DMS 273 (cell line): Measurements from ENCODE around the gene BBS2.

Experiments
- DNase-seq: peaks from one replicate; lab custom pipeline; 2025; ENCODE audit not compliant: unreplicated experiment; lab: John Stamatoyannopoulos, UW

The BBS2 gene

DNA sequence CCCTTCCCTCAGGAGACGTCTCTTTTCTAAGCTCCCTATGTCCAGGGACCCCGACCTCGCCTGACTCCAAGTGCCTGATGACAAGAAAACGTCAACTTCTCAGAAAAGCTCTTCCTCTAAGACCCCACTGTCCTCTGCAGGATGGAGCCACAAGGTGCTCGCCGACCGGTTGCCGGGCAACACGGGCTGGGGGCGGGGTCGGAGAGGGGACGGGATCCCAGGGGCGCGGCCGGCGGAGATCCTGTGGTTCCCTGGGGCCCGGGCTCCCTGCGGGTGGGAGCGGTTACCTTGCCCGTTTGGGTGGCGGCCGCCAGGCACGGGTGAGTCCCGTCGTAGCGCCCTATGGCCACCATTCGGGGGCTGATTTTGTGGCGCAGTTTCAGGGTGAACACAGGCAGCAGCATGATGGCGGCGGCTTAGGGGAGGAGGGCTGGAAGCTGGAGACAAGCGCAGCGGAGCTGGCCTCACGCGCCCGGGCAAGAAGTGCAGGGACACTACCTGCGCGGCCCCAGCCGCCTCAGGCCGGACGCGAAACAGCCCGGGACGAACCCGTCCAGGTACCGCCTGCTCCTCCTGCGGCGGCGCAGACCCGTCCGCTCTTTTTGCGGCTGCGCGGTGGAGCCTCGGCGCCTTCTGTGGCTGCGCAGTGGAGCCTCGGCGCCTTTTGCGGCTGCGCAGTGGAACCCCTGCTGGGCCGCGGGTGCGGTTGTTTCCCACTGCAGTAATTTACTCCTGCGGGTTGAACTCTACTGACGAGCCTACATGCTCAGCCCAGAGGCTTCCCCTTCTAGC is at the start of gene BBS2:
TSS of gene BBS2 (minus strand) at position 566 of the 792 bp plus-strand sequence. CDS start at position 404, 162 bp downstream.
- peak; percentile 95 for DNase-seq

DNA sequence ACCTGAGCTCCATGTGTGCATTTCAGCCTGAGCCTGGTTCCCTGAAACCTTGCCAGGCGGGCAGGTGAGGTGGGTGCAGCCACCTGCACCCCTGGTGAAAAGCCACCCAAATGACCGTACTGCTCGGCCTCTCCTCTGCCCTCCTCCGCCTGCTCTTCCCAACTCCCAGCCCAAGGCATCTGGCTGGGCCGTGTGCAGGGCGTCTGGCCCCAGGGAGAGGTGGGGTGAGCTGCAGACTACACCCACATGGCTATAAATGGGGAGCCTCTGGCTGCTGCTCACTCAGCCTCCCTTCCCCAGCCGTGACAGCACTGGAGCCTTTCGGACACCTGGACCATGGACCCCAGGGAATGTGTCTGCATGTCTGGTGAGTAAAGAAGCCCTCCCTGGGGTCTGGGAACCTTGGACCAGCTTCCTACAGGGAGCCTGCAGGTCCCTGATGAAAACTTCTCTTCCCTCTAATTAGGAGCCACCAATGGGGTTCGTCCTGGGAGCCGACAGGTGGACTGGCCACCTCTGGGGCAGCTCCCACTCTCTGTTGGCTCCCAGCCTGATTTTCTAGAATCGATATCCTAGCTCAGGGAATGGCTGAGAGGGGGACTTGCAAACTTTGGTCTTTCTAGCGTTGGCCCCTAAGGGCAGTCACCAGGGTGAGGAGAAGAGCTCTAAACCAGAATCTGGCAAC is 45.1 kb upstream of the BBS2 start, which contains the start of gene MT4:
TSS of gene MT4 (plus strand) at position 281 of the 685 bp plus-strand sequence. CDS start at position 337, 56 bp downstream.
- no peak for DNase-seq

- no peak for DNase-seq
Measured at GRCh38 chr16:56561126-56561525, 41.3 kb upstream of the BBS2 start.

GRCh38 chr16:56560447-56560846 is 40.6 kb upstream of the BBS2 start:
- no peak for DNase-seq

- DNase-seq = no peak
Measured at GRCh38 chr16:56559109-56559508, 39.3 kb upstream of the BBS2 start.

GRCh38 chr16:56558024-56558747 is 38.4 kb upstream of the BBS2 start:
- DNase-seq = peak; percentile 97

- DNase-seq = no peak
Measured at GRCh38 chr16:56554441-56554840, 34.6 kb upstream of the BBS2 start.

DNA sequence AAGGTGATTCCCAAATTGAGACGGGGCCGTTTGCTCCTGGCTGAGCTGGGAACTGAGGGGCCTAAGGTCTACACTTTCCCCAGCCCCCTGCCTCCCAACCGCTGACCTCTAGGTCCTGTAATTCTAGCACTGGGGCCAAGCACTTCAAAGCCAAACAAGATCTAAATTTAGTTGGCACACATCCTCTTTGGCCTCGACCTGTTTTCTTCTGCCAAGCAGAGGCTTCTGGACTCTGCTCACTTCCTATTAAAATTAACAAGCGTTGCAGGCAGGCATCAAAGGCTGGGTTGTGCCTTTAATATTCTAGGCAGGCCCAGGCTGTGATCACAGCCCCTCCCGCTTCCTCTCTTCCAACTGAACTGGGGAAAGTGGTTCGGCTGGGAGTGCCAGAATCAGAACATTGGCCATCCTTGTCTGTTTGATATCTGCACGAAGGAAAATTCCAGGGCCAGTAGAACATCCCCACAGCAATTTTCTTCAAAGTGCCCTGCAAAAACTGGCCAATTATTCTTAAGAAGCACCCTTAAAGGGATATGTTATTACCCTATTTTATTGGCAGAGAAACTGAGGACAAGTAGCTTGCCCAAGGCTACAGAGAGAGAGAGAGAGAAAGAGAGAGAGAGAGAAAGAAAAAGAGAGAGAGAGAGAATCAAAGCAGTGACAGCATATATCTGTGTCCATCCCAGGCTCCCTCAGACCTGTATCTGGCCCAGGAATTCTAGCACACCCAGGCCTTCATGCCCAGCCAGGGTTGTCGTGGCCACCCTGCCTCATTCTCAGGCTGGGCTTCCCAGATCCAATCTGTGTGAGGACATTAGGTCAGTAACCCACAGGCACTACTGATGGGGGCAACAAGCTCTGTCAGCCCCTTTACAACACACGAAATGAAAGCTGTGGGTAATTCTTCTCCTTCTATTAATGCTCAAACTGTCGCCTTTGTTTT is 32.2 kb upstream of the BBS2 start:
- DNase-seq = peak; percentile 17

- no peak for DNase-seq
Measured at GRCh38 chr16:56549744-56550385, 30.0 kb upstream of the BBS2 start.

- DNase-seq = no peak
Measured at GRCh38 chr16:56549161-56549560, 29.3 kb upstream of the BBS2 start.

DNA sequence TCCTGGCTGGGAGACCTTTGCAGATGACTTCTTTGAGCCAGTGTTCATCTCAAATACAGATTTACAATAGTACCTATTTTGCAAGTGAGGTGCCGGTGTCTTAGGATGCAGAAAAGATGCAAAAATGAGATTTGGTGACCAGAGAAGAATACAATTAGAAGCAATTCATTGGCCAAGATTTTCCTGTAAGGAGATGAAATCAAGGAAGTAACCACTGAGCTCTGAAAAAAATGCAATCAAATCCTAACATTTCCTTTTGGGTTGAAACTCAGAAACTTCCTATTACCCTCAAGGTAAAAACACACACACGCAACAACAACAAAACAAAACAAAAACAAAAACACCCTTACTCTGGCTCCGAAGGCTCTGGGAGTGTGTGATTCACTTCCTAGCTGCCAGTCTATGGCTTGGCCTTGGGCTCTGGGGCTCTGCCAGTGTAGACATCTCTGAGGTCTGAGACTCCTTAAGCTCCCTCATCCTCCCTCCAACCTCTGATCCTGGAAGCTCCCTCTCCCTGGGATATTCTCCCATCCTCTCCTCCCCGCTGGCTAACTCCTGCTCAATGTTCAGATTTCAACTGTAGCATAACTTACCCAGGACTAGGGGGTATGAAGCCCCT is 28.2 kb upstream of the BBS2 start:
- no peak for DNase-seq

DNA sequence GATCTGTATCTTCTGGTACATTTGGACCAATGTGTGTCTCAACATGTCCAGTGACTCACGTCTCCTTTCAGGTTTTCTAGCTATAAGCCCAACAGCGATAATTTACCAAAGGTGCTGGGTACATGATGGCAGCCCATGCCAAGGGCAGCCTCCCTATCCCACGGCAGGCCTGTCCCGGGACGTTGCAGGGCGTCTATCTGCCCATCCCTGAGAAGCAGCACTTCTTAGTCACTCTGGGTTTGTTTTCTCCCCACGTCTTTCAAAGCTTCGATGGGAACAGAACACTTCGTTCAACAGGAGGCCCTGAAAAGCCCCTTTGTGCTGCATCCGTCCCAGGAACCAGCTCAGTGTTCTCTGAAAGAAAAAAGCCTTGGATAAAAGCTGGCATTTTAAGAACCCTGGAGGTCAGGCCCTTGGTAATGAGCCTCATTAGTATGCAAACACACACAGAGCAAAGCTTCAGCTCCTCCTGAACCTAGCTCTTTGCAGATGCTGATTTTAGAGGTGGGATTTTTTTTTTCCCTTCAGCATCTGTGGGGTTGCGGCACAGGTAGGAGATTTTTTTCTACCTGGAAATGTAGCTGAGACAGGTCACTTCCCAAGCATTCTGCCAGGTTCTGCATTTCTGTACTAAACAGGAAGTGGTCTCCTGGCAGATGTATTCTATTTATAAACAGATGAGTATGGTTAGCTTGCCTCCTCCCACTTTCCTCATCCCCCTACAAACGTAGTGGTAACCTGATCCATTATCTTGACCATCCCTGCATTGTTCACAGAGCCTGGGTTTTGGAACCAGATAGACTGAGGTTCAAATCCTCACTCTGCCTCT is 27.5 kb upstream of the BBS2 start:
- no peak for DNase-seq

GRCh38 chr16:56542039-56542438 is 22.2 kb upstream of the BBS2 start:
- no peak for DNase-seq

- DNase-seq = no peak
Measured at GRCh38 chr16:56539656-56540055, 19.8 kb upstream of the BBS2 start.

DNA sequence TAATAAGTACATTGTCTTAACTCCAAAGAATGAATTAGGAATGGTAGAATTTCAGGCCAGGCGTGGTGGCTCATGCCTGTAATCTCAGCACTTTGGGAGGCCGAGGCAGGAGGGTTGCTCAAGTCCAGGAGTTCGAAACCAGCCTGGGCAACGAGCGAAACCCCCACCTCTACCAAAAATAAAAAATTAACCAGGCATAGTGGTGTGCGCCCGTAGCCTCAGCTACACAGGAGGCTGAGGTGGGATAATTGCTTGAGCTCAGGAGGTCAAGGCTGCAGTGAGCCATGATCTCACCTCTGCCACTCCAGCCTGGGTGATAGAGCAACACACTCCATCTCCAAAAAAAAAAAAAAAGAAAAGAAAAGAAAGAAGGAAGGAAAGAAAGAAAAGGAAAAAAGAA is 18.5 kb upstream of the BBS2 start:
- DNase-seq = no peak

- no peak for DNase-seq
Measured at GRCh38 chr16:56534847-56535383, 15.1 kb upstream of the BBS2 start.

- peak; percentile 17 for DNase-seq
Measured at GRCh38 chr16:56532714-56533113, 12.9 kb upstream of the BBS2 start.

GRCh38 chr16:56530872-56531271 is 11.0 kb upstream of the BBS2 start:
- DNase-seq = no peak
